Tongue (tissue), 2 donors: ENCODE measurements around the gene ZNF625. TPM values are rescaled to one million over a fixed set of nuclear protein-coding genes. Genes with fewer than 3 reads are reported as not detected.

Source experiments
- DNase-seq: peaks from one replicate; pipeline ENCODE4 v3.0.0-alpha.2; 2015
- total RNA-seq: library from RNA; depleted of rRNA; stranded (reverse); fragments of >200 nt; gene quantifications from one replicate; pipeline ENCODE4 v1.2.3, GENCODE V29; 2014

ZNF625 gene
- 16.9 TPM for total RNA-seq

DNA sequence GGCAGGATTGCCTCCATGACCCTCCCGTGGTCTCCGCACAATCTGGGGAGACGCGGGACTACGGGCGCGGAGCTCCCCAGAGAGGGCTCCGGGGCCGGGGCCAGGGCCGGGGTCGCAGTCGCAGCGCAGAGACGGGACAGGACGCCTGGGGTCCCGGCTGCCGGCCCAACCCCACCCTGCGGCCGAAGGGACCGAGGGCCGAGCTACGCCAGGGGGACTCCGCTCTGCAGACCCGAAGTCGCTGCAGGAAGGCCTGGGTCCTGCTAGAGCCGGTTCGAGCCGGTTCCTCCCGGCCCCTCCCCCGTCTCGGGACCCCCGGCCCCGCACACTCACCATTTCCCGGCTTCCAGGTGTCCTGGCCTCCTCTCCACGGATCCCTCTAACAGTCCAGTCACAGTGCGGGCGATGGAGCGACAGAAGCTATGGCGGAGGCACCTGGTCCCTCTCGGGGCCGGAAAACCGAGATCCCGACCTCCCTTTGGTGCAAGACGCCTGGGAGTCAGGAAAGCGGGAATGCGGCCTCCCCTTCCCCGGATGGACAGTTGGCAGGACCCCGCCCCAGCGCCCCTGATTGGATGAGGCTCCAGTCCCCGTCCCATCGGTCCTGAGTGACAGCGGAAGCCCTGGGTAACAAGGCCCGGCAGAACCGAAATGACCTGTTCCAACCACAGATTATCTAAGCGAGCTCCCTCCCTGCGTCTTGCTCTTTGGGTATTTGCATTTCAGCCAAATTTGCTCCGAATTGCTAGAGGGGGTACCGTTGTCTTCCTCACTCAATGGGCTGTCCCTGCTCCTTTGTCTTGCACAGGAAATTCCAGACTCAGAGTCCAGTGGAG, at the start of gene ZNF625:
Gene ZNF625, minus strand, starts transcription at position 512 of the 836 bp plus-strand sequence. Its CDS starts 176 bp downstream, at position 336.
- DNase-seq: peak; percentile 95

DNA sequence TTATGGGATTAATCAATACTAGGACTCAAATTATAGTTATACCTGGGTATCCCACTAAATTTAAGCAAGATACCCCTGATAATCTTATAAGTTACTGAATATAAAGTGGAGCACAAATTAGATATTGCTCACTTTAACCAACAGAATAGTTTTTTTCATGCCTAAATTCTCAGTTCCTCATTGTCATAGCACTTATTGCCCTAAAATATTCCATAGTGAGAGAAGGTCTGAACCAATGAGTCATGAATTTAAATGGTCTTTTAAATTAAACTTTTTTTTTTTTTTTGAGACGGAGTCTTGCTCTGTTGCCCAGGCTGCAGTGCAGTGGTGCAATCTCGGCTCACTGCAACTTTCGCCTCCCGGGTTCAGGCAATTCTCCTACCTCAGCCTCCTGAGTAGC, 48.8 kb upstream of the ZNF625 start:
- DNase-seq: no peak

DNA sequence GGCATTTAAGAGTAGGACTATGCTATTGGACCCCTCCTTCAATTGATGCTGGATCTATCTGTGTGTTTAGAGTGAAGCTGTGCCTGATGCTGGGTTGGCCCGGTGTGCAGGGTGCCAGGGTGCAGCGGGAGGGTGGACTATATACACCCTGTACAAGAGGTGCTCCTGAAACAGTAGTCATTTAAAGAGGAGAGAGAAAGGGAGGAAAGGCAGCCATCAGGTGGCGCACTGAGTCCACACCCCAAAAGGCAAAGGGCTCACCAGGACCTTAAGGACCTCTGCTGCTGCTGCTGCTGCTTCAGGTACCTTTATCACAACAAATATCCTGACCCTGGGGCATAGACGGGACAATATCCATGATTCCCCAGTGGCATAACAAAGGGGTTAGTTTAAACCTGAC, 45.7 kb upstream of the ZNF625 start:
- DNase-seq: peak; percentile 11

DNA sequence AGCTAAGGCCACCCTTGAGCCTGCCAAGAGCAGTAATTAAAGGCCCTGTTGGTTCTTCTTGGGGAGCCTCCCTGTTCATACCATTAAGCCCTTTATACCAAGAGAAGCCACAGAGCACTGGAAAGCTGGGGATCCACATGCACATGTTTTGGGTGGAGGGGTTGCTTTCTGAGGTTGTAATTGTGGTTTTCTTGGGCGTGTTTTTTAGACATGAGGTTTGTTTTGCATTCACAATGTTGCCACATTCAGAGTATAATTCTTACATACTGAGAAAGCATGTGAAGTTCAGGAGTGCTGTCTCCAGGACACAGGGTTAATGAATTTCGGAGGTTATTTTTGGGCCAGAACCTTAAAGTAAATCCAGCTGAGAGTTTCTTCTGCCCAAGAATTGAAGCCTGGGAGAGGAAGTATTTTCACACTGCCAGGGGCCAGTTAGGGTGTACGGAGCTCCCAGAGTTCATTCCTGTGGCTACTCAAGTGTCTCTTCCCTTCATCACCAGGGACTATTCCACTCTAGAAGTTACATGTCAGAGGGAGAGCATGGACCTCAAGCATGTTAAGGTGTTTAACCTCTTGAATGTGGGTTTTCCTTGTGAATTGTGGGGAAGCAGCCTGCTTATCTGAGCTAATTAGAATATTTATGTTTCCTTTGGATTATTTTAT, 43.4 kb upstream of the ZNF625 start:
- no peak for DNase-seq

DNA sequence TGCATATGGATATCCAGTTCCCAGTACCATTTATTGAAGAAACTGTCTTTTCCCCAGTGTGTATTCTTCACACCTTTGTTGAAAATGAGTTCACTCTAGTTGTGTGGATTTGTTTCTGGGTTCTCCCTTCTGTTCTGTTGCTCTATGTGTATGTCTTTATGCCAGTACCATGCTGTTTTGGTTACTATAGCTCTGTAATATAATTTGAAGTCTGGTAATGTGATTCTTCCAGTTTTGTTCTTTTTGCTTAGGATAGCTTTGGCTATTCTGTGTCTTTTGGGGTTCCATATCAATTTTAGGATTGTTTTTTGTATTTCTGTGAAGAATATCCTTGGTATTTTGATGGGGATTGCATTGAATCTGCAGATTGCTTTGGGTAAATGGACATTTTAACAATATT, 41.6 kb upstream of the ZNF625 start:
- DNase-seq: no peak

DNA sequence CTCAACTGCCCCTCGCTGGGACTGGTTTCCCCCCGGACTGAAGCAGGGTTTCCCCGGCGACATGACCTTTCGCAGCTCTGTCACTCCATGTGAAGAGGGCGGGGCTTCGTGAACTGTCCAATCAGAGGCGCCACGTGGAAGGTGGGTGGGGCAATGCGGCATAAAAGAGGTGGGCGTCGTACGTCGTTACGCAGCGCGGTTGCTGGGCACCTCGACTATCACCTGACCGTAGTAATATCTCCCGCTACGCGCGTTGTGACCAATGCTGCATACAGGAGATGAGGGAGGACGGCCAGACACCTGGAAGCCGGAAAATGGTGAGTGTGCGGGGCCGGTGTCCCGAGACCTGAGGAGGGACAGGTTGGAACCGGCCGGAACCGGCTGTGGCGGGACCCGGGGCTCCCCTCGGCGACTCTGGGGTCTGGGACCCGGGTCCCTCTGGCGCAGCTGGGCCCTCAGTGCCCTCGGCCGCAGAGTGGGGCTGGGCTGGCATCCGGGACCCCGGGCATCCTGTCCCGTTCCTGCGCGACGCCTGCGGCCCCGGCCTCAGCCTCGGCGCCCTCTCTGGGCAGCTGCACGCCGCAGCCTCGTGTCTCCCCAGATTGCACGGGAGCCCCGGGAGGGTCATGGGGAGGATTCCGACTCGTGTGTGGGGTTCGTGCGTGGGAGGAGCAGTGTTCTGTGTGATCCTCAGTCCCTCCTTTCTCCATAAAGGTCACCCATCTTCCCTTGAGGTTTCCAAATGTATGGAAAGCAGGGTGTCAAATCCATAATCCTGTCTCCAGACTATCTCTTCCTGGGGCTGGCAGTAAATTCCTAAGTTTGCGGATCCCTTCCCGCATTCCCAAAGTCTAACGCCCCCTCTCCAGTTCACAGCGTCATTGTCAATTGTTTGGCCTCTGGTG, 38.5 kb upstream of the ZNF625 start:
- peak; percentile 96 for DNase-seq

DNA sequence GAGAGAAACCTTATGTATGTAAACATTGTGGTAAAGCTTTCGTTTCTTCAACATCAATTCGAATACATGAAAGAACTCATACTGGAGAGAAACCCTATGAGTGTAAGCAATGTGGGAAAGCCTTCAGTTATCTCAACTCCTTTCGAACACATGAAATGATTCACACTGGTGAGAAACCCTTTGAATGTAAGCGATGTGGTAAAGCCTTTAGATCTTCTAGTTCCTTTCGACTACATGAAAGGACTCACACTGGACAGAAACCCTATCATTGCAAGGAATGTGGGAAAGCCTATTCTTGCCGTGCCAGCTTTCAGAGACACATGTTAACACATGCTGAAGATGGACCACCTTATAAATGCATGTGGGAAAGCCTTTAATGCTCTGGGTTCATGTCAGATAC, 31.1 kb upstream of the ZNF625 start:
- no peak for DNase-seq

DNA sequence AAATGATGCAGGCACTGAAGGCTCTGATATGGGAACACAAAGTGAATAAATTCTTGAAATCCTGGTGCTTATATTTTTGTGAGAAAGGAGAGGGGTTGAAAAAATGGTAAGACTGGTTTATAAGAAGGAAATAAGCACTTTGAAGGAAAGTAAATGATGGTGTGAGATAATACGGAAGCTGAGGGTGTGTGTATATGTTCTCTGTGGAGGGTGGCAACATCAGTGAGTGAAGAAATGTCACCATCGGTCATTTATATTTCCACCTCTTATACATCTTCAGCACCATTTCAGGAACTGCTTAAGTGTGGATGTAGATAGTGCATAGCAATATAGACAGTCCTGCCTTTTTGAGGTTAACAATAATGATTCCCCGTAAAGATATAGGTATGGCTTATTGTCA, 23.8 kb upstream of the ZNF625 start:
- no peak for DNase-seq

DNA sequence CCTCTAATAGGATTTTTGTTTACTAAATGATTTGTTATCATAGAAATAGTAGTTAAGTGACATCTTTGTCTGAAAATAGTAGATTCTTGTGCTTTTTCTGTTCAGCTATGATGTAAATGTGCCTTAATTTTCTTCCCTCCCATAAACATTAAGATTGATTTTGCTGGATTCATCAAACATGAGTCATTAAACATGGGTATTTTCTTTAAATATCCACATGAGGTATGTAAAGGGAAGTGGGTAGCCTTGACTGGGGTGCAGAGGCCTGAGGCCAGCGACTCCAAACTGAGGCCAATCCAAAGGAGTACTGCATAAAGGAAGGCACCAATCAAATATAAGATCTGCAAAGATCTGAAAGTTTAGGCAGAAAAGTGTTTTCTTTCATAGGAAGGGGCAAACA, 10.1 kb upstream of the ZNF625 start:
- DNase-seq: no peak

DNA sequence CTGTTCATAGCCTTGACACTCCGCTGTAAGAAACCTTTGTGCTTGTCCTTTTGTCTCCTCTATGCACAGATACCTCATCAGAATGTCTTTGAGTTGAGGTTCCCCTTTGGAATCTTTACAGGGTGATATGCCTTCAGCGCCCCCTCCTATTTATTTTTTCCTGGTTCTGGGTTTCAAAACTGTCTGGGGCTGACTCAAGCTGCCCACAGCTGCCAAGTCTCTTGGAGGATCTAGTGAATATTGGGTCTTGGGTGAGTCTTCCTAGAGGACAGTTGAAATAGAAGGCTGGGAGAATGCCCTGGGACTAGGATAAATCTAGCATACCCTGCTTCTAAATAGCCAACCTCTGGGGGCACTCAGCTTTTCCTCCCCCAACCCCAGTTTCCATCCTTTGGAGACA, 7.3 kb upstream of the ZNF625 start:
- no peak for DNase-seq

DNA sequence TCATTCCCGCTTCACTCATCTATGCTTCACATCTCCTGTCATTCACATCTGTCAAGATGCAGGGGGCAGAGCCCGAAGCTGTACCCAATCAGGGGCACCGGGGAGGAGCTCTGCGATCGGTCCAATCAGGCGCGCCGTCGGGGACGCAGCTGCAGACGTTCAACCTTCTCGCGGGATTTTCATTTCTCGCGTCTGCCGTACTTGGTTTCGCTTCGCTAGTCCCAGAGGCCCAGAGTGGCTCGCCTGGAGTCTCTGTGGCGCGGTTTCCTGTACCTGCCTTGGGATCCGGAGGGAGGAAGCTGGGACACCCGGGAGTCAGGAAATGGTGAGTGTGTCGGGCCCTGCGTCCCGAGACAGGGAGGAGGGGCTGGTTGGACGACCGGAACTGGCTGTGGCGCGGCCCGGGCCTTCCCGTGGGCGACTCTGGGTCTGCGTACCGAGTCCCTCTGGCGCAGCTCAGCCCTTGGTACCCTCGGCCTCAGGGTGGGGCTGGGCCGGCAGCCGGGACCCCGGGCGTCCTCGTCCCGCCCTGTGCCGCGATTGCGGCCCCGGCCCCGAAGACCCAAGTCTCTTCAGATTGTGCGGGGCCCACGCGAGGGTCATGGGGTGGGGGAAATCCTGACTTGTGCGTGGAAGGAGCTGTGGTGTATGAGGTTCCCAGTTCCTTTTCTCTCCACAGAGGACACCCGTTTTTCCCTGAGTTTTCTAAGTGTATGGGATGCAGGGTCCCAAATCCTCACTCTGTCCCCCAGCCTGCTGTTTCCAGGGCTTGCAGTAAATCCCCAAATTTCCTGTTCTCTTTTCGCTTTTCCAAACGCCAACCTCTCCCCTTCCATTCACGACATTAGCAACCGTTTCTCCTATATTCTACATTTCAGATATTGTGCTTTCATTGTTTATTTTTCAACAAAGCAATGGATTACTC, 6.6 kb upstream of the ZNF625 start, which contains the start of gene ZNF136:
Gene ZNF136, plus strand, starts transcription at position 215 of the 925 bp plus-strand sequence. Its CDS starts 108 bp downstream, at position 323.
- DNase-seq: peak; percentile 98

DNA sequence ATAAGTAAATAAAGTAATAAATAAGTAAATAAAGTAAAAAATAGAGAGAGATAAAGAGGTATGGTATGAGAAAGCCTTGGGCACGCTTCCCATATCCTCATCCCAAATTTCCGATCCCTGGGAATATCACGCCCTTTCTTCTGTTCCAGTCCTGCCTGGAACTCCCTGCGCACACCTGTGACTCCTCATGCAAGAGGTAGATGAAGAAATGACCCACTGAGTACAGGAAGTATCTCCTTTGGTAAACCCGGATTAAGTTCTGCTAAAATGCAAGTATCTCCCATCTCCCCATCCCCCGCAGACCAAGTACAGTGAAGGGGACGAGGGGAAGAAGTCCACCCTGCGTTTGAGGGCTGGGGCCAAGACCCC, 6.0 kb upstream of the ZNF625 start:
- no peak for DNase-seq

DNA sequence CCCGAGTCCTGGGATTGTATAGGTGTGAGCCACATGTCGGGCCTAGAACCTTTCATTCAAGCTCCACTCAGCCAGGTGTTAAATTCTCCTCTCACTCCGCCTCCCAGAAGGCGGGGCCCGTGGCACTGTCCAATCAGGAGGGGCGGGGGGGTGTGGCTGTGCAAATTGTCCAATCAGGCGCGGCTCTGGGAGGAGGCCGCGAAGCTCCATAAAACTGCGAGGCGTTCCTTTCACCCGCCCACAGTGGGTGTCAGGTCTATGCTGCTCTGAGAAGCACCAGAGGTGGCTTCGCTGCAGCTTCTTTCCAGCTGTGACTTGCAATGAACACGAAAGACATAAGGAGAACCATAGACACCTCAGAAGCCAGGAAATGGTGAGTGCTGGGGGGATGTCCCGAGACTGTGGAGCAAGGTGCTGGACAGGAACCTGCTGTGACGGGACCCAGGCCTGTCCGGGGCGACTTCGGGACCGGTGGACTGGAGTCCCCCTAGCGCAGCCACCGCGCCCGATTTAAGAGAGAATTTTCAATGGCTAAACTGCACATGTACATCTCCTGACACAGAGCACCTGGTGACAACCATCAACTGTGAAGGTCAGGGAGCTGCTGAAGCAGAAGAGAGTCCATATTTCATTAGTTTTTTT, 3.4 kb upstream of the ZNF625 start:
- DNase-seq: no peak

DNA sequence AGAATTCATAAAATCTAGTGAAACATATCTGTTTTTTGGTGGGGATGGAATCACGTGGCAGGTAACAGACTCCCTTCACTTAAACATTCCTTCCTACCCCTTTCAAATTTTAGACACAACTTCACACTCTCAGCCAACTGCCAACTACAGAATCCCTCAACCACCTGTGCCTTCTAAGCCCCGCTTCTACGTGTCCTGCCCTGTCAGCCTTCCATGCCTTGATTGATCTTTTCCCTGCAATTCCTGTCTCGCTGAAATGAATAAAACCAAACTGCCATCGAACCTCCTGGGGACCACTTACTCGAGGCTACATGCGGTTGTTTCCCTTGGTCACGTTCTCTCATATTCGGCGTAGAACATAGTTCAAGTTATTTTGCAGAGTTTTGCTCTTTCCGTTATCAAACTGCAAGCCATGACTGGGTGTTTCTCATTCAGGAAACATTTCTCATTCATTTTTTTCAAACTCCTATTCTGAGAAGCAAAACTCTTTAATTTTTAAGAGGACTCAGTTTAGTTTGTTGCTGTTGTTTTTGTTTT, 1.1 kb downstream of the ZNF625 start:
- no peak for DNase-seq

DNA sequence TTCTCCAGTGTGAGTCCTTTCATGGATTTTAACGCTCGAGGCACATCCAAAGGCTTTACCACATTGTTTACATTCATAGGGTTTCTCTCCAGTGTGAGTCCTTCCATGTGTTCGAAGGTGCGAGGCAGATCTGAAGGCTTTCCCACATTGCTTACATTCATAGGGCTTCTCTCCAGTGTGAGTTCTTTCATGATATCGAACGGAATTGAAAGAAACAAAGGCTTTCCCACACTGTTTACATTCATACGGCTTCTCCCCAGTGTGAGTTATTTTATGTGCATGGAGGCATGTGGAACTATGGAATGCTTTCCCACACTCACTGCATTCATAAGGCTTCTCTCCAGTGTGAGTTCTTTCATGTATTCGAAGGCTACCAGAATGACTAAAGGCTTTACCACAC, 11.2 kb downstream of the ZNF625 start:
- no peak for DNase-seq

DNA sequence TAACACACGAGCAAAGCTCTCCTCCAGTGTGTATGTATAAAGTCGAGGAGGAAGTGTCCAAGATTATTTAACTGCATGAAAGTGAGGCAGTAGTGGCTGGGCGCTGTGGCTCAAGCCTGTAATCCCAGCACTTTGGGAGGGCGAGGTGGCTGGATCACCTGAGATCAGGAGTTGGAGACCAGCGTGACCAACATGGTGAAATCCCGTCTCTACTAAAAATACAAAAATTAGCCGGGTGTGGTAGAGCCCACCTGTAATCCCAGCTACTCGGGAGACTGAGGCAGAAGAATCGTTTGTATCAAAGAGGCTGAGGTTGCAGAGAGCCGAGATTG, 15.2 kb downstream of the ZNF625 start:
- no peak for DNase-seq

DNA sequence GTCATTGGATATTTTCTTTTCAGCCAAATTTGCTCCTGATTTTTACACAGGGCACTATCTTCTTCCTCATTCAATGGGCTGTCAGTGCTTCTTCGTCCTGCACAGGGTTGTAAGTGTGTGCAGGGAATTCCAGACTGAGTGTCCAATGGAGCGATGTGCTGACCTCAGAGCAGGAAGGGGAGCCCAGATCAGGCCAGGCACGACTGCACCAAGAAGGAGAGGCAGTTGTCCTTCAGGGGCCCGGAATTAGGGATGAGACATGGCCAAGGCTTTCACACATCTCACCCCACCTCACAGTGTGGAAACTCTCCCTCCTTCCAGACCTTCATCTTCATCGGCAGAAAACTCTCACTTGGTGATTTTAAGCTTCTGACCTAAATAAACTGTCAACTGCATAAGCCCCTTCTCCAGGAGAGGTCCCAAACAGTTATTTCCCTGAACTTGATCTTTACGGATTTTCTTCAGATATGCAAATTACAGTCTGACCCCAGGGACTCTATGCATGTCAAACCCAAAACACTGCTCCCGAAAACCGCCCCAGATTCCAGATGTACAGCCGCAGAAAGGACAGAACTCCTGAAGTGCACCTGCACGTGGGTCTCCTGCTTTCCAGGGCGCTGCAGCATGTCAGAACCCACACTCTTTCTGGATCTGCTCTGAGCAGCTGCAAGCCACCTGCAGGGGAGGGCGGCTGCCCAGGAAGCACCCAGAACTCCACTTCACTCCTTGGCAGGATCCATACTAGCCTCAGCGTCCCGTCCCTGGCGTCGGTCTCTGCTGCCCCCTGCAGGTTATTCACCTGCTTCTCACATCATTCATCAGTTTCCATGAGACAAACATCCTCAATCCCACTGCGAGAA, 15.8 kb downstream of the ZNF625 start:
- peak; percentile 96 for DNase-seq

DNA sequence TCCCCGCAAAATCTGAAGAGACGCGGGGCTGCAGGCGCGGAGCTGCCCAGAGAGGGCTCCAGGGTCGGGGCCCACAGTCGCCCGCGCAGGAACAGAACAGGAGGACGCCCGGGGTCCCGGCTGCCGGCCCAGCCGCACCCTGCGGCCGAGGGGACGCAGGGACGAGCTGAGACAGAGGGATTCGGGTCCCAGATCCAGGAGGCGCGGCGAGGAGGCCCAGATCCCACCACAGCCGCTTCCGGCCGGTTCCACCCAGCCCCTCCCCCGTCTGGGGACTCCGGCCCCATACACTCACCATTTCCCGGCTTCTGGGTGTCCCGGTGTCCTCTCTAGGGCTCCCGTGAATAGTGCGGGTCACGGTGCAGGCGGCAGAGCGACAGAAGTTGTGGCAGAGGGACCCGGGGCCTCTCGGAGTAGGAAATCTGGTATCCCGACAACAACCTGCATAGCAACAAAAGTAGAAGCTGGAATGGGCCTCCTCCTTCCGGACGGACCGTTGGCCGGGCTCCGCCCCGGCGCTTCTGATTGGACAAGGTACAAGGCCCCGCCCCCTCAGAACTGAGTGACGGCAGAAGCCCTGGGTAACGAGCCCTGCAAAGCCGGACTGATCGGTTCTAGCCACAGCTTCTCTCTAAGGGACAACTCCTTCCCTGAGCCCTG, 16.5 kb downstream of the ZNF625 start, which contains the start of gene ZNF20:
Gene ZNF20, minus strand, starts transcription at position 466 of the 660 bp plus-strand sequence. Its CDS starts 168 bp downstream, at position 298.
- peak; percentile 98 for DNase-seq

DNA sequence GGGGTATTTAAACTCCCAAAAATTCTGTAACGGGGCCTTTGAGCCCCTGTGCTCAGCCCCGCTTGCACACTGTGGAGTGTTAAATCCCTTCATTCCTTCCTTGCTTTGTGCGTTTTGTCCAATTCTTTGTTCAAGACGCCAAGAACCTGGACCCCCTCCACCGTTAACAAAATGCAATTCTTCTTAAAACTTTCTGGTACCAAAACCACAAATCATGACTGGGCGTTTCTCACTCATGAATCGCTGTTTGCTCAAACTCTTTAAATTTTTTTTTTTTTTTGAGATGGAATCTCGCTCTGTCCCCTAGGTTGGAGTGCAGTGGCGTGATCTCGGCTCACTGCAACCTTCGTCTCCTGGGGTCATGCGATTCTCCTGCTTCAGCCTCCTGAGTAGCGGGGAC, 17.3 kb downstream of the ZNF625 start:
- no peak for DNase-seq
